Liver (tissue), 9 donors: ENCODE results near the gene LRRTM4. TPM values are rescaled to one million over a fixed set of nuclear protein-coding genes. Genes with fewer than 3 reads are reported as not detected.

ENCODE experiments used
- DNase-seq: peaks from one replicate; pipeline ENCODE4 v3.0.0-alpha.2; 2017; ENCODE audit warnings: low spot score
- H3K27ac ChIP-seq, 2 donors: one replicate each; pipeline ENCODE4 v1.7.0; 2013; ENCODE audit warnings: inconsistent platforms in 2 of 2, low read length in 2 of 2, control low read depth in 1 of 2, low read depth in 1 of 2, mild to moderate bottlenecking in 1 of 2
- H3K27me3 ChIP-seq, 4 donors: one replicate each; pipeline versions ENCODE4 v1.6.1 to v1.7.0; 2013; ENCODE audit warnings: low read length in 3 of 4, inconsistent platforms in 1 of 4, mild to moderate bottlenecking in 1 of 4, moderate library complexity in 1 of 4; ENCODE audit not compliant: control insufficient read depth in 4 of 4, insufficient read depth in 4 of 4
- H3K36me3 ChIP-seq, 4 donors: one replicate each; pipeline versions ENCODE4 v1.6.1 to v1.7.0; 2013; ENCODE audit warnings: low read length in 3 of 4, mild to moderate bottlenecking in 3 of 4, low read depth in 1 of 4, moderate library complexity in 1 of 4; ENCODE audit not compliant: control insufficient read depth in 4 of 4, insufficient read depth in 3 of 4
- H3K4me1 ChIP-seq, 4 donors: one replicate each; pipeline versions ENCODE4 v1.6.1 to v1.7.0; 2013; ENCODE audit warnings: low read length in 3 of 4, mild to moderate bottlenecking in 3 of 4, moderate library complexity in 1 of 4; ENCODE audit not compliant: control insufficient read depth in 4 of 4, insufficient read depth in 4 of 4
- H3K4me3 ChIP-seq, 3 donors: one replicate each; pipeline versions ENCODE4 v1.6.1 to v1.7.0; 2013; ENCODE audit warnings: low read length in 3 of 3, control low read depth in 1 of 3, low read depth in 1 of 3, mild to moderate bottlenecking in 1 of 3
- H3K9ac ChIP-seq, 2 donors: one replicate each; pipeline ENCODE4 v1.7.0; 2013; ENCODE audit warnings: low read length in 2 of 2, mild to moderate bottlenecking in 2 of 2, moderate library complexity in 2 of 2, control low read depth in 1 of 2, low read depth in 1 of 2
- H3K9me3 ChIP-seq, 4 donors: one replicate each; pipeline versions ENCODE4 v1.6.1 to v1.7.0; 2013; ENCODE audit warnings: low read length in 3 of 4; ENCODE audit not compliant: control insufficient read depth in 4 of 4
- ATF3 ChIP-seq: IDR thresholded peaks from 2 replicates; pipeline ENCODE4 v1.6.1; 2016; ENCODE audit warnings: antibody characterized with exemption
- CTCF ChIP-seq: fragments of 150-350 bp; IDR thresholded peaks from 2 replicates; pipeline ENCODE4 v1.5.1; 2017; ENCODE audit warnings: improper control_type of control experiment, low read depth, low read length; ENCODE audit not compliant: missing input control
- EGR1 ChIP-seq, 2 donors: IDR thresholded peaks; 2 replicates each; pipeline ENCODE4 v1.6.1; 2016 to 2018; ENCODE audit warnings: antibody characterized with exemption in 2 of 2, low read depth in 2 of 2
- FOXA1 ChIP-seq: IDR thresholded peaks from 2 replicates; pipeline ENCODE4 v1.6.1; 2016; ENCODE audit warnings: antibody characterized with exemption
- FOXA2 ChIP-seq: IDR thresholded peaks from 2 replicates; pipeline ENCODE4 v1.6.1; 2016; ENCODE audit warnings: antibody characterized with exemption
- GABPA ChIP-seq, 2 donors: IDR thresholded peaks in 1 of 2; conservative IDR thresholded peaks in 1 of 2; 2 replicates each; pipeline ENCODE4 v1.6.1; 2016; ENCODE audit warnings: antibody characterized with exemption in 2 of 2, mild to moderate bottlenecking in 1 of 2, moderate library complexity in 1 of 2
- HNF4A ChIP-seq, 2 donors: conservative IDR thresholded peaks; 2 replicates each; pipeline ENCODE4 v1.6.1; 2016; ENCODE audit warnings: antibody characterized with exemption in 2 of 2, mild to moderate bottlenecking in 2 of 2
- HNF4G ChIP-seq: IDR thresholded peaks from 2 replicates; pipeline ENCODE4 v1.6.1; 2016; ENCODE audit warnings: antibody characterized with exemption
- JUND ChIP-seq, 2 donors: IDR thresholded peaks; 2 replicates each; pipeline ENCODE4 v1.6.1; 2016; ENCODE audit warnings: antibody characterized with exemption in 2 of 2
- MAX ChIP-seq: IDR thresholded peaks from 2 replicates; pipeline ENCODE4 v1.6.1; 2016; ENCODE audit warnings: antibody characterized with exemption
- NR2F2 ChIP-seq: IDR thresholded peaks from 2 replicates; pipeline ENCODE4 v1.6.1; 2016; ENCODE audit warnings: antibody characterized with exemption
- RAD21 ChIP-seq, 2 donors: IDR thresholded peaks; 2 replicates each; pipeline ENCODE4 v1.6.1; 2016; ENCODE audit warnings: antibody characterized with exemption in 2 of 2, mild to moderate bottlenecking in 2 of 2
- REST ChIP-seq: IDR thresholded peaks from 2 replicates; pipeline ENCODE4 v1.6.1; 2016; ENCODE audit warnings: antibody characterized with exemption, mild to moderate bottlenecking
- RXRA ChIP-seq, 2 donors: IDR thresholded peaks; 2 replicates each; pipeline ENCODE4 v1.6.1; 2017 to 2018; ENCODE audit warnings: antibody characterized with exemption in 2 of 2, mild to moderate bottlenecking in 1 of 2
- SP1 ChIP-seq: IDR thresholded peaks from 2 replicates; pipeline ENCODE4 v1.6.1; 2018; ENCODE audit warnings: antibody characterized with exemption, mild to moderate bottlenecking
- TAF1 ChIP-seq: conservative IDR thresholded peaks from 2 replicates; pipeline ENCODE4 v1.6.1; 2016; ENCODE audit warnings: antibody characterized with exemption, mild to moderate bottlenecking
- YY1 ChIP-seq: IDR thresholded peaks from 2 replicates; pipeline ENCODE4 v1.6.1; 2016; ENCODE audit warnings: antibody characterized with exemption, mild to moderate bottlenecking
- ZBTB33 ChIP-seq: IDR thresholded peaks from 2 replicates; pipeline ENCODE4 v1.6.1; 2016; ENCODE audit warnings: antibody characterized with exemption
- WGBS: extraction: QIAGEN DNeasy Blood & Tissue Kit; methylation state at CpG from one replicate; pipeline ENCODE4 v1.1.7; 2013; 5-methylcytosine and 5-hydroxymethylcytosine counted together
- polyA plus RNA-seq, 2 donors: library from polyadenylated mRNA; stranded (reverse) in 1 of 2; unstranded in 1 of 2; fragments of 200-250 nt in 1 of 2; fragments of >200 nt in 1 of 2; fragmentation: Nextera tagmentation in 1 of 2; extraction: Ambion mirVana in 1 of 2; gene quantifications; one replicate each; pipeline versions ENCODE4 v1.2.1 to v1.2.3, GENCODE V29; 2013 to 2015
- total RNA-seq, 2 donors: library from RNA; depleted of rRNA; stranded (reverse); fragments of >200 nt; gene quantifications; one replicate each; pipeline ENCODE4 v1.2.3, GENCODE V29; 2014
- donor health status: healthy.
- donor health status: healthy.
- donor health status: healthy.
- donor health status: healthy.
- donor health status: healthy.

The LRRTM4 gene
- total and polyA plus RNA-seq, 4 donors = 0.06 to 0.09 (median 0.08) TPM; not detected in 1

- H3K9me3 ChIP-seq = no peaks in the 10 kb centered on the region
- H3K4me1 ChIP-seq = no peaks in the 10 kb centered on the region
- no peak overlapping the region for H3K9ac ChIP-seq
- no peak overlapping the region for H3K27ac ChIP-seq
- DNase-seq = no peak
- no peak overlapping the region for H3K4me3 ChIP-seq
- H3K27me3 ChIP-seq = peaks cover 0 to 3% (median 0%) of the 10 kb centered on the region in 4 donors
- no peaks in the 10 kb centered on the region for H3K36me3 ChIP-seq
- WGBS = 79% methylated on average over 2 of the region's 2 CpGs
- TF ChIP-seq HNF4A (conservative IDR thresholded peaks at IDR 0.05) = no peak
These were observed 601.2 kb downstream of the LRRTM4 start for GRCh38 chr2:76921006-76921405.

GRCh38 chr2:76895469-76895868 lies 626.7 kb downstream of the LRRTM4 start:
- H3K27me3 ChIP-seq = no peaks in the 10 kb centered on the region
- TF ChIP-seq SP1 = no peak
- TF ChIP-seq ZBTB33 = no peak
- TF ChIP-seq RAD21 (IDR thresholded peaks at IDR 0.05) = no peak
- no peak for TF ChIP-seq RXRA (IDR thresholded peaks at IDR 0.05)
- no peak for TF ChIP-seq EGR1 (IDR thresholded peaks at IDR 0.05; ENCODE audit: low read depth in 2 of 2)
- TF ChIP-seq CTCF = no peak
- TF ChIP-seq REST = no peak
- TF ChIP-seq ATF3 = no peak
- TF ChIP-seq HNF4A (conservative IDR thresholded peaks at IDR 0.05) = no peak
- TF ChIP-seq GABPA (IDR thresholded peaks at IDR 0.05 in 1 of 2, conservative IDR thresholded peaks at IDR 0.05 in 1 of 2) = no peak
- no peak for TF ChIP-seq TAF1
- no peak for TF ChIP-seq MAX
- no peak for TF ChIP-seq HNF4G
- no peak for TF ChIP-seq FOXA1
- TF ChIP-seq FOXA2 = no peak
- TF ChIP-seq JUND (IDR thresholded peaks at IDR 0.05) = no peak
- TF ChIP-seq YY1 = no peak
- TF ChIP-seq NR2F2 = no peak
- WGBS = 81% methylated on average over 6 of the region's 6 CpGs
- no peak for DNase-seq
- H3K36me3 ChIP-seq = no peaks in the 10 kb centered on the region
- no peaks in the 10 kb centered on the region for H3K9me3 ChIP-seq
- no peak overlapping the region for H3K9ac ChIP-seq
- H3K4me3 ChIP-seq = no peak overlapping the region
- no peak overlapping the region for H3K27ac ChIP-seq
- H3K4me1 ChIP-seq = no peaks in the 10 kb centered on the region
